ENCODE data around the gene E4F1.

GRCh38 chr16:2212362-2213324, 10.7 kb upstream of the E4F1 start:
- TF ChIP-seq GATA2 (IDR thresholded peaks at IDR 0.05; ENCODE audit: low read depth, low read length) (no peak), GATA3 (IDR thresholded peaks at IDR 0.05; ENCODE audit: low read depth, low read length) (no peak)

Measured in SH-SY5Y (cell line).